C4-2B (cell line): Measurements from ENCODE around the gene STAC3.

Experiments
- CTCF ChIP-seq: fragments of 450-650 bp; conservative IDR thresholded peaks from 2 replicates; pipeline ENCODE4 v1.5.1; 2017; ENCODE audit warnings: mild to moderate bottlenecking
- ZFX ChIP-seq: fragments of 450-650 bp; IDR thresholded peaks from 2 replicates; pipeline ENCODE4 v1.6.1; 2017

DNA sequence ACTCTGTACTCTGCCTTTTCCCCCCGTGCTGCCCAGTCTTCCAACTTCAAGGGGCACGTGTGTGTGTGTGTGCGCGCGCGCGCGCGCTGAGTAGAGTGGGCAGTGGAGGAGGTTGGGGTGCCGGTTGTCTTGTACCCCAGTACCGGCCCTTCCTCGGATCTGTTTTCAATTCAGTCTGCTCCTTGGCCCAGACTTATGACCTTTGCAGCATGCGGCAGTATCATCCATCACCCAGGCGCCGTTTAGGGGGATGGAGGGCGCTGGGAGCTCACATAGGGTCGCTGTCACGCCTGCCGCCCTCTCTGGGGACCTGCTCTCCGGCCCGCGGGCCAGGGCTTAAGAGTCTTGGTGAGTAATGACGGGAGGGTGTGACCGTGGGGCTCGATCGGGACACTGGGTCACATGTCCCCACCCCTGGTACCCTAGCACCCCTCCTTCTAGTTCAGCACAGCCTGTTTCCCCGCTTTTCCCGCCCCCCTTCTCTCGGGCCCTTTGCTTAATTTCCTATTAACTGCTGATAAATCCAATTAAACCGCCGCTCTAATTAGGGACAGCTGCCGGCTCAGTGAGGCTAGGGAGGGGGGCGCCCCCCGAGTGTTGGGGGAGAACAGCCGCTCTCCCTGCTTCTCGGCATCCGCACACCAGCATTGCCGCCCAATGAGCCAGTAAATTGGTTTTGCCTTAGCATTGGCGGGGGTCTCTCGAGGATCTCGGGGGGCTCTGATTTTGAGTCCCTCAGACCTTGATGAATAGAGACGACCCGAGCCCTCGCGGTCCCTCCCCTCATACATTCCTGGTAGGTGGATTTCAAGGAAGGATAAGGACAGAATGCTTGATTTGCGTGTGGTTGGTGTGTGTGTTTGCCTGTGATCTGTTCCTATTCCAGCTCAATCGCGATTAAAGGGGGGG, 9.3 kb downstream of the STAC3 start:
- no peak for TF ChIP-seq CTCF
- no peak for TF ChIP-seq ZFX
